ENCODE results near the gene UBE2Z.

GRCh38 chr17:48970224-48970623 is 62.0 kb downstream of the UBE2Z start:
- no peak for TF ChIP-seq REST (IDR thresholded peaks at IDR 0.05; ENCODE audit: low read depth)
- no peak for TF ChIP-seq CEBPB (IDR thresholded peaks at IDR 0.05)
- no peak for TF ChIP-seq EP300 (IDR thresholded peaks at IDR 0.05; ENCODE audit: borderline replicate concordance)
- TF ChIP-seq NFIC (IDR thresholded peaks at IDR 0.05), result peak; percentile 59; the same call in 1 of the 2 replicates
- no peak for TF ChIP-seq TEAD4 (IDR thresholded peaks at IDR 0.05)
- TF ChIP-seq RAD21 (IDR thresholded peaks at IDR 0.05; ENCODE audit: low read depth), result no peak
- no peak for TF ChIP-seq MAX (IDR thresholded peaks at IDR 0.05)
- no peak for TF ChIP-seq TAF1 (IDR thresholded peaks at IDR 0.05; ENCODE audit: low read depth)

All from Ishikawa (cell line).